Muscle of back (tissue), 11 donors: Measurements from ENCODE around the gene SLC38A1. TPM values are rescaled to one million over a fixed set of nuclear protein-coding genes. Genes with fewer than 3 reads are reported as not detected.
A peak's percentile ranks its signal among the peaks of the same experiment; 100 is the strongest.
"Not testable (repeated sequence)": the region's sequence is repeated elsewhere in the genome, so short reads cannot be mapped to it uniquely, and the experiment has no call there.

Source experiments
- DNase-seq, 3 donors: peaks; one replicate each; pipeline versions ENCODE4 v3.0.0 to v3.0.0-alpha.2; 2013
- polyA plus RNA-seq, 10 donors: library from polyadenylated mRNA; unstranded; fragments of 120-200 nt; gene quantifications; one replicate each; pipeline ENCODE4 v1.2.1, GENCODE V29; 2013; ENCODE audit not compliant: insufficient read length in 10 of 10

The SLC38A1 gene
- polyA plus RNA-seq, 10 donors, result 36.5 to 56.9 (median 49.8) TPM

DNA sequence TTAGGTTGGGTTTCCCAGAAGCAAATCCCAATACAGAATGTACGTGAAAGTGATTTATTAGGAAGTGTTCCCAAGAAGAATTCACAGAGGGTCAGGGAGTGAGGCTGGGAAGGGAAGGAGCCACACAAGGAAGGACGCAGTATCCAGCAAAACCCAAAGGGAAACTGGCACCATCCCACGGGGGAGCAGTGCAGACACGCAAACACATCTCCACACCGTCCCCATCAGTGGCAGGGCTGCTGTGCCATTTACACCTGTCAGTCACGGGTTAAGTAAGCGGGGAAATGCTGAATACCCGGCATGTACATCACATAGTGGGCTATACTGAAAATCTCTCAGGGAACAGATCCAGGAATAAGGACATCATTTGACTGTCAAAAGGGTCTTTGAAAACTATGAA lies 93.9 kb downstream of the SLC38A1 start:
- no peak for DNase-seq

DNA sequence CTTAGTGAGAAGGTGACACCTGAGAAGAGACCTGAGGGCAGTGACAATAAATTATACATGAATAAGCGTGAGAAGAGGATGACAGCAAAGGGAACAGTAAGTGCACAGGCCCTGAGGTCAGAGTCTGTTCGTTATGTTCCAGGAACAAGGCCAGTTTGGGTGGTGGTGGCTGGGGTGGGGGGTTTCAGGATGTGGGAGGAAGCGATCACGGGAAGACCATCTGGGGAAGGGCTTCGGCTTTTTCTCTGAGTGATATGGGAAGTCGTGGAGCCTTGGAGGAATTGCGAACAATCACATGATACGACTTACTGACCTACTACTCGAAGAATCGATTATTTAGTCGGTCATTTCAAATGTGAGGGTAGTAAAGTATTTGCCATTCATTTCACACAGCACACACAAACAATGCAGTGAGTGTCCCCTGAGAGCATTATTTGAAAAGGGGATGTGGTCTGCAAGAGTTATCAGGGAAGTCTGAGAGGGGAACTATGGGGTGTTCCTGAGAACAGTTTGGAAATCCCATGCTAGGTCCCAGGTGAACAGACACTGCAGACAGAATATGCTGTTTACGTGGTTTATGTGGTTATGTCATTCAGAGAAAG lies 94.7 kb downstream of the SLC38A1 start:
- DNase-seq, result no peak

DNA sequence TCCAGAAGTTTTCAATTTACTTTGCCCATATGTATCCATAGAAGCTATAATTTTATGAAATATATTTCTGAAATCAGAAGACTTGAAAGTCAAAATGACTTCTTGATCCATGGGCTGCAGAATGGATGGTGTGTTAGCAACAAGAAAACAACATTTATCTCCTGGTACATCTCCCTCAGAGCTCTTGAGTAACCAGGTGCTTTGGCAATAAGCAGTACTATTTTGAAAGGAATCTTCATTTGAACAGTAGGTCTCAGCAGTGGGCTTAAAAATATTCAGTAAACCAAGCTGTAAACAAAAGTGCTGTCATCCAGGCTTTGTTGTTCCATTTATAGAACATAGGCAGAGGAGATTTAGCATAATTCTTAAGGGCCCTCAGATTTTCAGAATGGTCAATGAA lies 100.4 kb downstream of the SLC38A1 start:
- no peak for DNase-seq

DNA sequence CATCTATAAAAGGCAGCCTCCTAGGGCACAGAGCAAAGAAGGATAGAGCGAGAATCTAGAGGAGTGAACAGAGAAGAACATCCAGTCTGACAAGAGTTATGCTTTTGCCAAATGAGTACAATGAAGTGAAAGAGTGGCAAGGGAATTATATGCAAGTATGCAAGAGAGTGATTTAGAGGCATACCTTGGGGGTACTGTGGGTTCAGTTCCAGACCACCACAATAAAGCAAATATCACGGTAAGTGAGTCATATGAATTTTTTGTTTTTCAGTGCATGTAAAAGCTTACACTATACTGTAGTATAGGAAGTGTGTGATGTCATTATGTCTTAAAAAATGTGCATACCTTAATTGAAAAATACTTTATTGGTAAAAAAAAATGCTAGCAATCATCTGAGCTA lies 101.4 kb downstream of the SLC38A1 start:
- DNase-seq, result no peak

DNA sequence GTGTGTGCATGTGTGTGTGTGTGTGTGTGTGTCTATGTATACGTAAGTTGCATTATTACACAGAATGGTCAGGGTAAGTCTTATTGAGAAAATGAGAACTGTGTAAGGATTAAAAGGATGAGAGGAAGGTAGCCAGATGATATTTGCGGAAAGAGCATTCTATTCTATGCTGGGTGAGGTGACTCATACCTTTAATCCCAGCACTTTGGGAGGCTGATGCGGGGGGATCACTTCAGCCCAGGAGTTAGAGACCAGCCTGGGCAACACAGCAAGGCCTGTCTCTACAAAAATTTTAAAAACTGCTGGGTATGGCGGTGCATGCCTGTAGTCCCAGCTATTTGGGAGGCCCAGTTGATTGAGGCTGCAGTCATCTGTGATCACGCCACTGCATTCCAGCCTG lies 103.7 kb downstream of the SLC38A1 start:
- DNase-seq, result no peak

DNA sequence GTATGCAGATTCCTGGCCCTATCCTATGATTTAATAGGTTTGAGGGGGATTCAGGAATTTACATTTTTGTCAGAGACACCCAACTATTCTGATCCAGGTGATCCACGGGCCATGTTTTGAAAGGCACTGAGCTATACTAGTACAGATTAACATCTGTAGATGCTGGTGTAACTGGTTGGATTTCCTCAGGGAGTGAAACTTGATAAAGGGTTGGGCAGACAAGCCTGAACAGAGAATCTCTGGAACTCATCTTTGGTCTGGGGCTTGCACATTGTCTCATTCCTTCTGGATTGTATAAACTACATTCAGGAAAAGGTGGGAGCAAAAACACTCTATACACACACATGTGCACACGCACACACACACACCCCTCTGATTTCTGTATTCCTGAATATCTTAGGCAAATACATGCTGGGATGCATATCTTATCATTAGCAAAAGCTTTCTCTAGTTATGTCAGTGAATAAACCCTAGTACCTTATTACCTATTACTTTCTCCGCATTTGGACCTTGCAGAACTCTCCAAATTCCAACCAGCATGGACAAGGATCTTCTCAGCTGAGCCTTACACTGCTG lies 104.6 kb downstream of the SLC38A1 start:
- no peak for DNase-seq

DNA sequence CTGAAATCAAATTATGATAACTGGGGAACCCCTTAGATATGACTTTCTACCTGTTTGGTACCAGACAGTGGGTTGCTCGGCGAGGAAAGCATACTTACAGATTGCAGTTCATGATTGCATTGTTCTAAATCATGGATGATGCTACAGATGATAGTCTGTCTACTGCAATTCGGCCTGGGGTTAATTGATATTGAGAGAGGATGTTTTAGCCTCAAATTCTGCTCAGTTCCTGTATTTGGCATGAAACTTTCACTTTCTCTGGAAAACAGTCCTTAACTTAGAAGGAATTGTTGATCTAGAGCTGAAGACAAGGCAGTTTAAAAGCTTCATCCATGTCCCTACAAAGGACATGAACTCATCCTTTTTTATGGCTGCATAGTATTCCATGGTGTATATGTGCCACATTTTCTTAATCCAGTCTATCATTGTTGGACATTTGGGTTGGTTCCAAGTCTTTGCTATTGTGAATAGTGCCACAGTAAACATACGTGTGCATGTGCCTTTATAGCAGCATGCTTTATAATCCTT lies 106.2 kb downstream of the SLC38A1 start:
- DNase-seq, result not testable (repeated sequence)

DNA sequence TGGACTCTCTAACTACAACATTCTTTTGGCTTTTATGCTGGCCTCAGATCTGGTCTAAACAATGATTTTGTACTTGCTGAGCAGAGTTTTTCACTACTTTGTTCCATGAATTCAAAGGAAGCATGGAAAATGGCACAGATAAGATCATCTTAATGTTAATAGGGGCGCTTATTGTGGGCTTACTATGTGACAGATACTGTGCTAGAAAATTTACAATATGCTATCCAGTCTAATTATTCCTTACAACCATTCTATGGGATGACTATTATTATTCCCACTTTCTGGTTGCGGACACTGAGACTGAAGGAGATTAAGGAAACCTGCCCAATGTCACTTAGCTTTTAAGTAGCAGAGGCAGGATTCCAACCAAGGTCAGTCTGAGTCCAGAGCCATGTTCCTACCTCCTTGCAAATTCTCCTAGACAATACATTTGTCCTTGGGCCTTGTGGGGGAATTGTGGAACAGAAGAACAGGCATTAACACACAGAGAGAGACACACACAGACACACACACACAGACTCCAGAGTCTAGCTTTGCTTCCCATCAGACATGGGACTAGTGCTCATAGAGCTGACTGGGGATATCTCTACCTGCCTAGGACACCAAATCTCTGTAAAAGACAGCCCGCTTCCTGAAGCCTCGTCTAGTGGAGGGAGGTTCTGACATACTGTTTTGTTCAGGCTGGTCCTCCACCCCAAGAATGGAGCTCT lies 107.7 kb downstream of the SLC38A1 start:
- no peak for DNase-seq

DNA sequence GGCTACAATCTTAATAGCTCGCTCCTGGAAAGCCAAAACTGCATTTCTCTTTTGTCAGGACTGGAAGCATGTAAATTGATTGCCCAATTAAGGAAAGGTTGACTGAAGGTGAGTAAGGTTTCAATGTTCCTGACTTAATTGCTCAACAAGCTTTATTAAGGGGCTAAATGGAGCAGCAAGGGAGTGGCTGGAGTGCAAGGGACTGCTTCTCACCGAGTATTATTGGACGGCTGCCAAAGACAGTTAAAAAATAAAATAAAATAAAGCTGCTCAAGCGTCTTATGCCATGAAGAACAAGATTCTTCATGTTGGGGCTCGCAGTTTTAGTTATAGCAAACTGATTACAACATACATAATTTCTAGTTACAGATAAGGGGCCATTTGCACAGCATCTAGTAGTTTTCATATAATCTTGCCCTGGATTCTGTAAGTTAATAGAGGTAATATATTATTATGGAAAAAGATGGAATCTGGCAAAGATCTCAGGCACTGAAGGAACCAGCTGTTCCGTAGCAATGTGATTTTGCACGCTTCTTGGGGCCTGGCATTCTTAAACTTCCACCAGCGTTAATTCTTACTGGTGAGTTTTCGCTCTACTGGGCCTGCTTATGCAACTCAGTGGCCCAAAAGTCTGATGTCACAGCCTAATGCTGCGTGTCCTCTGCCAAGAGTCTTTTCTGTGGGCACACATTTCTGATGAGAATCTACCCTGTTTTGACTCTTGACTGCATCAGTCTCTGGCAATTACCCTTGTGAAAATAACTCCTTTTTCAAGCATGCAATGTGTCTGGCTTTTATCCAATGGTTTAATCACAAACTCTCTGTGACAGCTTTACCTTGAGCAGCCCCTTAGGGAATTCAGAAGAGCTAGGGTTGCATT lies 108.5 kb downstream of the SLC38A1 start:
- peak; percentile 49 to 81 (median 67) for DNase-seq

DNA sequence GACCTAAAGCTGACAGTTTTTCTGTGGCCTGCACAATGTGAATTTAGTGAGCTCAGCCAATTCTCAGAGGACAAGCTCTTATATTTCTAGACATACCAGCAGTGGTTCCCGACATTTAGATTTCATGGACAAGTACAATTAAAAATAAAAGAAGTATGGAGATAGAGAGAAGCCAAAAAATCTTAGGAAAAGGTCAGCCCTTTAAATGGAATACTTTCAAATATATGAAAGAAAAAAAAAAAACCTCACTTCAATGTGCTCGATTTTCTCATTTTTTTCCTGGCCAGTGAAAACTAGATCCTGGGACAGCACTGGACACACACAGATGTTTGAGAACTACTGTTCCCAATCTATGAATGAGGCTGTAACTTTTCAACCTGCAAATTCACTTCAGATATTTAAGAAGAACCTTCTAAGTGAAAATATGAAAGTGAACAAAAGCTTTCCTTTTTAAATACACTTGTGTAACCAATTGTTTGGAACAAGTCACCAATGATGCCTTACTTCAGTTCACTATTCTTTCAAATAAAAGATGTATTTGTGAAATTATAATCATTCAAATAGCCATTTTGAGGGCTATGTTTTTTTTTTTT lies 109.4 kb downstream of the SLC38A1 start:
- DNase-seq, result peak in 1 of 3 donors; percentile 47

DNA sequence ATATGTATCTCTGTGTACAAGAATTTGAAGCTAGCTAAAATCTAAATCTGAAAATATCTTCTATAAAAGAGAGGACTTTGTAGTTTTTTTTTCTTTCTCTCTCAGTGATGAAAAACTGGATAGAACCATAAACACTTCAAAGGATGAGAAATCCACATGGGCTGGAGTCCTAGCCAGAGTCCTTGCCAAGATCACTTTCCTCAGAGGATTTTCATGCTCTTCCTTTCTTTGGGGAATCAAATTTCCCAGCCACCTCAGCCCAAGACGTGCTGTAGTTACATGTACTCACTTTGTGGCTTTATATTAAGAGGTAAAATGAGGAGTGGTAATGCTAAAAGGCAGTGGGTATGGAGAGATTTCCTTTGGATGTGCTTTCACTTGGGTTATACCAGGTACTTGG lies 110.3 kb downstream of the SLC38A1 start:
- peak in 1 of 3 donors; percentile 46 for DNase-seq

DNA sequence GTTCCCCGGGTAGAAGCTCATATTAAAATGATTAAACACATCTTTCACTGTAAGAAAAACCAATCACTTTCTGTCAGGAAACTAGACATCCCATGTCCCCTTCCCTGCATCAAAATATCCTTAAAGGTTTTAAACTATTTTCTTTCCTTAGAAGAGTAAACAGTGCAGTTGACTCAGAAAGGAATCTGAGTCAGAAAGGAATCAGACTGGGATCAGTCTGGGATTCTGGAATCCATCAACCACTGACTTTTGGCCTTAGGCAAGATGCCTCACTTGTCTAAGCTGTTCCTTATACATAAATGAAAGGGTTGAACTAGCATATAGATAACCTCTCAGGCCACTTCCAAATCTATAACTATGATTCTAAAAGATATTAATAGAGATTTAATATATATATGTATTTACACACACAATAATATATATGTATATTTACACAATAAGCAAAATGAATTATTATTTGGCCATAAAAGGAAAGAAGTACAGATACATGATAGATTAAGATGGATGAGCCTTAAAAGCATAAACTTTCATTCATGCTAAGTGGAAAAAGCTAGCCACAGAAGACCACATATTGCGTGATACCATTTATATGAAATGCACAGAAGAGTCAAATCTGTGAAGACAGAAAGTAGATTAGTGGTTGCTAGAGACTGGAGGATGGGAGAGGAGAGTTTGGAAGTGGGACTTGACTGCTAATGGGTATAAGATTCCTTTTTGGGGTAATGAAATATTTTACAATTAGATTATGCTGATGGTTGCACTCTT lies 114.4 kb downstream of the SLC38A1 start:
- DNase-seq, result peak in 2 of 3 donors; percentile 31 to 38

DNA sequence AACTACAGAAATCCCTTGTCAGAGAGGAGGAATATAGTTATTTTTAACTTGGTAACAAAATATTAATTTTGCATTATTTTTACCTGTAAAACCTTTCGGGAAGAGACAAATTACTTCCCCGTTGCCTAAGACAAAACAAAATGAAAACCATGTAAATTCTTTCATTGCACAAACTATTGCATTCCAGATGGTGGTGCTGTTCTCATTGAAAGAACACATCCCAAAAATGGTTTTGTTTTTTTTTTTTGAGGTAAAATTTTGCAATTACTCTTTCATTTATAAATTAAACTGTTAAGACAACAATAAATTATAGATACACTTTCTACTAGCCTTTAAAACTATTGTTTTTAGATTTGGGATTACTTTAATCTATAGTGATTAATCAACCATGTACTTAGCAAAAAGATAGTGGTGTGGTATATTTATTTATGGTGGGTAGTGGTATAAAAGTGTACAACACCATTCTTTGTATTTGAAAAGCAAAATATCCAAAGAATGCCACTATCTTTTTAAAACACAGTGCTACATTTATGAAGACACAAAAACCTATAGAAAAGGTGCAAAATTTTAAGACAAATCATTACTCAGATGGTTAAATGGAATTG lies 115.5 kb downstream of the SLC38A1 start:
- DNase-seq, result peak in 1 of 3 donors; percentile 37

DNA sequence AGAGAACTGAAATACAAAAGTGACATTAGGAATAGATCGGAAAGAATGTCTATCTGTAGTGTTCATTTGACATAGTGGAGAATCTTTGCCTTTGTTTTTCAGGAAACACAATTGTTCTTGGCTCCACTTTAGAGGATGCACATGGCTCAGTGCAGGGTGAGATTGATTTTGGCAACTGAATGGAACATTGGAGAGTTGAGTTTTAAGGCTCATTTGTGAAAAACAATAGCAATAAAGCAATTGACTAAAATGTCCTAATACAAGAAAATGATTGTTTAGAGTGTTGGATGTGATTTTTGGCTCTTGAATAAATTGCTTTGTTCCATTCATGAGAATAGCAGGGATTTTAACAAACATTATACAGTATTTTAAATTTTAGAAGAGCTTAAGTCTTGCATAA lies 116.4 kb downstream of the SLC38A1 start:
- DNase-seq, result peak in 1 of 3 donors; percentile 31

DNA sequence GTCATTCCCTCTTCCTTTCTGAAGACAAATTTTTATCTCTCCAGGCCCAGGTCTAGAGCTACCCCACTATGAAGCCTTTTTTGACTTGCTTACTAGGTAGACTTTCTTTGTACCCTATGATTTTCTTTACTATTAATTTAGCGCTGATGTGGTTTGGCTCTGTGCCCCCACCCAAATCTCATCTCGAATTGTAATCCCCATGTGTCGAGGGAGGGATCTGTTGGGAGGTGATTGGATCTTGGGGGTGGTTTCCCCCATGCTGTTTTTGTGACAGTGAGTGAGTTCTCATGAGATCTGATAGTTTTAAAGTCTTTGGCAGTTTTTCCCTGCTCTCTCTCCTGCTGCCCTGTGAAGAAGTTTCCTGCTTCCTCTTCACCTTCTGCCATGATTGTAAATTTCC lies 118.1 kb downstream of the SLC38A1 start:
- DNase-seq, result no peak

DNA sequence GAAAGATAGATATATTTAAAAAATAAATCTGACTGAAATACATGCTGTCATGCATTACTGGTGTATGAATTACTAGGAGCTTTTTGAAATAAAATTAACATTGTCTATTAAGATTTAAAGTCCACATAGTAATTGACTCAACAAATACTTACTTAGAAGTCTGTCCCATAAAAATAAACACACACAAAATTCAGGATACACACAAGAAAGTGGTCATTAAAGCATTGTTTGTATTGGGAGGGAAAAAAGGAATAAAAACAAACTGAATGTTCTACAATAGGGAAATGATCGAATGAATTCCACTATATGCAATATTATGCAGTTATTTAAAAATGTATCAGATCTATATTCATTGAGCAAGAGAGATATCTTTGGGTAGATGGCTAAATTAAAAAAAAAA lies 118.9 kb downstream of the SLC38A1 start:
- no peak for DNase-seq

DNA sequence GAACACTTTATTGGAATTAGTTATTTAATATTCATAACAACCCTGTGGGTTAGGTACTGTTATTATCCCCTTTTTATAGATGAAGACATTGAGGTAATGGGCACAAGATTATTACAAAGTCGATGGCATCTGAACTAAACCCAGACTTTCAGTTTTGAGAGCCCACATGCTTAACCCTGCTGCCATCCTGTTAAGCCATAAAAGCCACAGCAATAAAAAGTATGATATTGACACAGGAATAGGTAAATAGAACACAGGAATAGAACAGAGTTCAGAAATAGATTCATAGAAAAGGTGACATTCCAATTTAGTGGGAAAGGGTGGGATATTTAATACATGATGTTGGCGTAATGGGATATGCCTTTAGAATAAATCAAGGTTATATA lies 119.8 kb downstream of the SLC38A1 start:
- DNase-seq, result no peak

DNA sequence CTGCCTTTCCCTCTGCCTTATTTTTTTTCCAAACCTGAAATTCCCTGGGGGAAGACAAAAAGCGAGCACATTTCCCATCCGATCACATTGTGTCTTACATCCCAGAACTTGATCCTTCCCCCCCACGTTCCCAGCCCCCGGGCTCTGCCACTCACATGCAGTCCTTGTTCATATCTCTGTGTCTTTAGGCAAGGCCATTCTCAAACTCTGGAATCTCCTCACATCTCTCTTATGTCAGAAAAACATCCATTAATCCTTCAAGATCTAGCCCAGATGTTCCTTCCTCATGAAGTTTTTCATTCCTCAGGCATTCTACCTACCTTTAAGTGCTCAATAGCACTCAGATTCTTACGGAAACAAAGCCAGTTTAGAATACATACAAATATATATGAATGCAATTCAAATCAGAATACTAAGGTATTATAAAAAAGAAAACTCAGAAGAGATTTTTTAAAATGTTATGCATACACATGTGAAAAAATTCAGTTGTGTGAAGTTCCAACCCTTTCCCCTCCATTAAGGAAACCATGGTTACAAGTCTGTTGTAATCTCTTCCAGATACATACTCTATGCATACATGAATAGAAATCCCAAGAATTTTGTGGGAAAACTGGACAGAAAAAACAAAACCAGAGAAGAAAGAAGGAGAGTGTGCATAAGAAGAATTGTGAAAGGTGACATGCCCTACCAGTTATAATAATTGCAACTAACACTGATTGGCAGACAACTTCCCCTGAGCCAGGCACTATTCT lies 120.3 kb downstream of the SLC38A1 start:
- no peak for DNase-seq

DNA sequence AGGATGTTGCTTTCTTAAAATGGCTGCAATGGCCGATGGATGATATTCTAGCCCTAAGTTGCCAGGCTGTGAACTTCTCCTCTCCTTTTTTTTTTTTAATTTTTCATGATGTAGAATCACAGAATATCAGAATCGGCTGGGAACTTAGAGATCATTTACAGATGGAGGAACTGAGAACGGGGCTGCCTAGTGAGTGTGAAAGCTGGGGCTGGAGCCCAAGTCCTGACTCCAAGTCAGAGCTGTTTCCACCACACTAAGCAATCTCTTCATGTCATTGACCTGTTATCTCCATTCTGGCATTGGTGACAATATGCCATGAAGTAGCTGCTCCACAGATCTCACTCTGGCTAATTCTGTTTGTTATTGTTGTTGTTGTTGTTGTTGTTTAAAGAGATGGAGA lies 121.7 kb downstream of the SLC38A1 start:
- no peak for DNase-seq

DNA sequence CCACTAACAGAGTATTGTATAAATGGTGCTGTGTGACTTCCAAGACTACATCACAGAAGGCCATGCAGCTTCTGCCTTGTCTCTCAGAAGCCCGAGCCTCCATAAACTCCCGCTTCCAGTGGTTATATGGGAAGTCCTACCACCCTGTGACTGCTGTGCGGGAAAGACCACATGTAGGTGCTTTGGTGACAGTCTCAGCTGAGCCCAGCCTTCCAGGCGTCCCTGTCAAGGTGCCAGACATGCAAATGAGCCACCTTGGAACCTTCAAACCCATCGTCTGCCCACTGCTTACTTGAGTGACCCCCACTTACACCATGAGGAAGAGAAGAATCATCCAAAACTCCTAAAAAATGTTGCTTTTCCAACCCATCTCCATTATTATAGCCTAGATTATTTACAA lies 123.0 kb downstream of the SLC38A1 start:
- DNase-seq, result no peak
